Stimulated activated CD8-positive, alpha-beta memory T cell treated with anti-CD3 and anti-CD28 coated beads, Interleukin-12 subunit alpha, Interleukin-12 subunit beta, amount 100 ng/mL, for 1 hour (primary cell): ENCODE measurements around the gene CMKLR1.

ENCODE experiments used
- DNase-seq: peaks from one replicate; pipeline ENCODE4 v3.0.0-alpha.2; 2020; ENCODE audit warnings: low read depth

The CMKLR1 gene, protein sequence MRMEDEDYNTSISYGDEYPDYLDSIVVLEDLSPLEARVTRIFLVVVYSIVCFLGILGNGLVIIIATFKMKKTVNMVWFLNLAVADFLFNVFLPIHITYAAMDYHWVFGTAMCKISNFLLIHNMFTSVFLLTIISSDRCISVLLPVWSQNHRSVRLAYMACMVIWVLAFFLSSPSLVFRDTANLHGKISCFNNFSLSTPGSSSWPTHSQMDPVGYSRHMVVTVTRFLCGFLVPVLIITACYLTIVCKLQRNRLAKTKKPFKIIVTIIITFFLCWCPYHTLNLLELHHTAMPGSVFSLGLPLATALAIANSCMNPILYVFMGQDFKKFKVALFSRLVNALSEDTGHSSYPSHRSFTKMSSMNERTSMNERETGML

DNA sequence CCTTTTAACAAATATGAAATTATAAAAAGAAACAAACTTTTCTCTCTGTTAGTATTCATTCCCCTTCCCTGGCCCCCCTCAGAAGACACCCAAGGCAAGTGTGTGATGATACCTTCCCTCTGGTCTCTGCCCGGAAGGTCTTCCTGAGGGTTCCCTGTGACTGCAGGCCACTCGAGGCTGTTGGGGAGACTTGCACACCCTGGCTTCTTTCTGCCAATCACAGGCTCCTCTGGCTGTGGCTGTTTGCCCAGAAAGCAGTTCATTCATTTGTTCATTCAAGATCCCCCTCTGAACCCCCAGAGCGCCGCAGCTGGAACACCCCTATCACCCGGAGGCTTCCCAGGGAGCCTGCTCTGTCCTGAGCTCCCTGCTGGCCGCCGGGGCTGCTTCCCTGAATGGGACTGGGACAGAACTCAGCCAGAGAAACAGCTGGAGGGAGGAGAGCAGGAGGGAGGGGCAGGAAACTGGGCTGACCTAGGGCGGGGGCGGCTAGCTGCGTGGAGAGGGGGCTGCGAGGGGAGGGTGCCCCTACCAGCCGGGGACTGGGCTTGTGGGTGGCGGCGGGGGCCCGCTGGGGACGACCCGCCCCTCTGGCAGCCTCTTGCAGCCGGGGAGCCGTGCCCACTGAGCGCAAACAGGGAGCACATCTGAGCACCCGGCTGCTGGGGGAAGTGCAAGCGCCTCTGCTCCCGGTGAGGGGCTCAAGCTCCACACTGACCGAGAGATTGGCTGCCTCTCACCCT is at the start of gene CMKLR1:
TSS of gene CMKLR1 (minus strand) at position 397 of the 743 bp plus-strand sequence. CDS start 45,720 bp downstream, outside the sequence.
- no peak for DNase-seq

DNA sequence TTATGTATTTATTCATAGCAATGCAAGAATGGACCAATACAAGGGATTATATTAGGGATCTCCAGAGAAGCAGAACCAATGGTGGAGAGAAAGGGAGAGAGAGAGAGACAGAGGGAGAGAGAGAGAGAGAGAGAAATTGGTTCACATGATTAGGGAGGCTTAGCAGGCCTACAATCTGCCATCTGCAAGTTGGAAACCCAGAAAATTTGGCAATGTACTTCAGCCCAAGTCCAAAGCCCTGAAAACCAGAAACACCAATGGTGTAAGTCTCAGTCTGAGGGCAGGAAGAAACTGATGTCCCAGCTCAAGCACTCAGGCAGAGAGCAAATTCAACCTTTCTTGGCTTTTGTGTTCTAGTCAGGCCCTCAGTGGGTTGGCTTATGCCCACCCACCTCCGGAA is 48.7 kb upstream of the CMKLR1 start:
- no peak for DNase-seq

DNA sequence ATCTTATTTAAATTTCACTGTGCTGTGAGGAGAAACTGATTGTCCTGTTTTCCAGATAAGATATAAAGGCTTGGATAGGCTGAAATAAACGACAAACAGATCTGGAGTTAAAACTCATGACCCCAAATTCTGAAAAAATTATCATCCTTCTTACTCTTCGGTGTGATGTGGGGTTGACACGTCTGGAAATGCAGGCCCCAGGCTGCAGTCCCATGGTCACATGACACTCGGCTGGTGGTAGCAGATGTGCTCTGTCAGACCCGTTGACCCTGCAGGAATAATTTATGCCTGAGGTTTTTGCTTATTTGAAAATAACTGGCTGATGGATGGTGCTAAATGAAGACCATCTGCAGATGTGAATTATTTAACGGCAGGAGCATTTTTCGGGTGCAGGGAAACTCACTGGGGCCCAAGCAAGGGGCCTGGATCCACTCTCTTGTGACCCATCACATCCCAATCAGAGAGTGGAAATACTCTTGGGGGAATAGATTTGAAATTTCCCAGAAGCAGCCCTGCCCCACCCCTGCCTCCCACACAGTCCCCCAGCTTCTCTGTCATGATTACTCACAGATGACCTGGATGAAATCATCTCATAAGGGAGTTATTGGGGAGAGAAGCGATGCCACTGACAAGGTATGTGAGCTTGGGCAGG is 47.7 kb upstream of the CMKLR1 start:
- no peak for DNase-seq

DNA sequence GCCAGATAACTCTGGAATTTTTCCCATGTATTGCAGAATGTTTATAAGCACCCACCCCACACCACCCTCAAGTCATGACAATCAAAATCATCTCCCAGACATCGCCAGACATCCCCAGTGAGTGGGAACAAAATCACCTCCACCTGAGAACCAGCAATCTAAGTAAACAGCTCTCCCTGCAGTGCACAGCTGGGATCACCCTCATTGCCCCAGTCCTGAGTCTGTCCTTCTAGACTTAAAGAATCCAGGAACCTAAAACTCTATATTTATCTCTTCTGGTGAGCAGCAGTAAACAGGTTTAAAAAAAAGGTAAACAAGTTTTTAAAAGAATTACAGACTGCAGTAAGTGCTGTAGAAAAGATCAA is 43.3 kb upstream of the CMKLR1 start:
- DNase-seq: no peak

DNA sequence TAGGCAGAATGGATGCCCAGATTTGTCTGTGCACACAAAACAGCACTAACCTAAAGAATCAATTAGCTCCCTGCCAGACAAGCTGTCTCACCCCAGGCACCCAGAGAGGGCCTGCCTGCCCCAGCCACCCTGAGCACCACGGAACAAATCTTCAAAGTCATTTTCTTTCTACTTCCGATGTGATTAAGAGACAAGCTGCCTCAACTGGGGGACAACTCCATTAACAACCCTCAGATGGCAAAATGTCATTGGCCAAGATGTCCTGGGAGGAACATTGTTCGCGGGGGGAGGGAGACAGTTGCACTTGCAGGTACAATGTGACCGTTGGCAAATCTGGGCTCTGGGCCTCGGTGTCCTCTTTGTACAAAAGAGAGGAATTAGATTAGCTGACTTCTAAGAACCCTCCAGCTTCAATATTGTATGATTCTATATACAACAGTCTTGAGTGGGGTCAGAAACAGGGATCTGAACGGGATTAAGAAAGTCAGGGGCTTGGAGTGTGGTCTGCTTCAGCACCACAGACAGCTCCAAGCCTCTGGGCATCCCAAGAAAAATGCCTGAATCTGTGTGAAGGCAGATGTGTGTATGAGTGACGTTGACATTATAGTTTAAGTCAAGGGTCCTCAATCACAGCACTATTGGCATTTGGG is 42.8 kb upstream of the CMKLR1 start:
- no peak for DNase-seq

DNA sequence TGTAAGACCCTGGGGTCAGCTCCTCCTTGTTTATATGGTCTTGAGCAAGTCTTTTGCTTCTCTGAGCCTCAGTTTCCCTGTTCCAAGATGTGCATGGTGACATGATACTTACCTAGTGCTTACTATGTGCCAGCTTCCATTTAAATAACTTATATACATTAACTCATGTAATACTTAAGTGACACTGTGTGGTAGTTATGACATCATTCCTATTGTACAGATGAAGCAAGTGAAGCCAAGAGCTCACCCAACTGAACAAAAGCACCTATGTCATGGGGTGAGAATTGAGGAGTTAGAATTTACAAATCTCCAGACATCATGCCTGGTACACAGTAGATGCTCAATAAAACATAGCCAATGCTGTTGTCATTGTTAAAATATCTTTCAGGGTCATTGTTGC is 41.3 kb upstream of the CMKLR1 start:
- no peak for DNase-seq

DNA sequence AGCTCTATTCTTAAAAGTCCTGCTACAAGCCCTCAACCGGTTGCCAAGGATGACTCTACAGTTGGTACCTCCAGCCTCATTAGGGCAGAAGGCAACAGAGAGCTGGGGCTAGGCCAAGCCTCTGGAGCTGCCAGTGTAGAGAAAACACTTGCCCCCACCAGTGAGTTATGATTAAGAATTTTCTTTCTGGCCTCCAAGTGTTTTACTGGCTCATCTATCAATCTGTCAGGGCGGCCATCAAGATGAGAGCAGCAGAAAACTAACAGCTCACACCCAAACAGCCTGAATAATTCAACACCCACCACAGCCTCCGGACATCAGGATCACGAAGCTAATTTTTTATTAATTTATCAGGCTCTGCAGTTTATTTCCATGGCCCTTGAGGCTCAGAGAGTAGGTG is 40.7 kb upstream of the CMKLR1 start:
- no peak for DNase-seq

DNA sequence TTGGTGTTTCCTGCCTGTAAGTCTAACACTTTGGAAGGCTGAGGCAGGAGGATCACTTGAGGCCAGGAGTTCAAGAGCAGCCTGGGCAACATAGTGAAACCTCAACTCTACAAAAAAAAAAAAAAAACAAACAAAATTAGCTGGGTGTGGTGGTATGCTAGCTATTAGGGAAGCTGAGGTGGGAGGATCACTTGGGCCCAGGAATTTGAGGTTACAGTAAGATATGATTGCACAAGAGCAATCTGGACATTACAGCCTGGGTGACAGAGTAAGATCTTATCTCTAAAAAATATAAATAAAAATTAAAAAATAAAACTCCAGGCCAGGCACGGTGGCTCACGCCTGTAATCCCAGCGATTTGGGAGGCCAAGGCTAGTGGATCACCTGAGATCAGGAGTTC is 39.8 kb upstream of the CMKLR1 start:
- DNase-seq: no peak

DNA sequence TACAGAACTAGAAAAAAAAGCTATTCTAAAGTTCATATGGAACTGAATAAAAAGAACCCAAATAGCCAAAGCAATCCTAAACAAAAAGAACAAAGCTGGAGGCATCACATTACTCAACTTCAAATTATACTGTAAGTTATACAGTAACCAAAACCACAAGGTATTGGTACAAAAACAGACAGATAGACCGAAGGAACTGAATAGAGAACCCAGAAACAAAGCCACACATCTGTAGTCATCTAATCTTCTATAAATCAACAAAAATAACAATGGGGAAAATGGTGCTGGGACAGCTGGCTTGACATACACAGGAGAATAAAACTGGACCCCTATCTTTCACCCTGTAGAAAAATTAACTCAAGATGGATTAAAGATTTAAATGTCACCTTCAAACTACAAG is 38.1 kb upstream of the CMKLR1 start:
- no peak for DNase-seq

DNA sequence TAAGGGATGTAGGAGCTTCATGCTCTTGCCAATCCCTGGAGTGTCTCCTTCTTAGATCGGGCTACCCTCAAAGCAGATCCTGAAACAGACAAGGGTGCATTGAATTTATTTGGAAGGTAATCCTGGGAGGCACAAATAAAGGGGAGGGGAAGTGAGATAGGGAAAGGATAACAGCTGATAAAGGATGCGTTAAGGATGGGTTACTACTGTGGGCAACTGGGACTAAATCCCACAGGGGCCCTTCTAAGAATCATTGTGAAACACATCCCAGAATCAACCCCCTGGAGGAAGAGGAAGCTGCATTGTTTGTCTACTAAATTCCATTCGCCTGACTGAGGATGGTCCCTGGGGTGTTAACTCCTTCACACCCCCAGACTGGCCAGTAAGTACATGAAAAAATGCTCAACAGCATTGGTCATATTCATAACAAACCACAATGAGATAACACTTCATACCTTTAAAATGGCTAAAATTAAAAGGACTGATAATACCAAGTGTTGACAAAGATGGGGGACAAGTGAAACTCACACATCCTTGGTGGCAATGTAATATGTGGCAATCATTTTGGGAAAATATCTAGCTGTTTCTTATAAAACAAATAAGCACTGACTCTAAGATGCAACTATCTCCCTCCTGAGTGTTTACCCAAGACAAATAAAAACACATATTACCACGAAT is 37.0 kb upstream of the CMKLR1 start:
- no peak for DNase-seq

DNA sequence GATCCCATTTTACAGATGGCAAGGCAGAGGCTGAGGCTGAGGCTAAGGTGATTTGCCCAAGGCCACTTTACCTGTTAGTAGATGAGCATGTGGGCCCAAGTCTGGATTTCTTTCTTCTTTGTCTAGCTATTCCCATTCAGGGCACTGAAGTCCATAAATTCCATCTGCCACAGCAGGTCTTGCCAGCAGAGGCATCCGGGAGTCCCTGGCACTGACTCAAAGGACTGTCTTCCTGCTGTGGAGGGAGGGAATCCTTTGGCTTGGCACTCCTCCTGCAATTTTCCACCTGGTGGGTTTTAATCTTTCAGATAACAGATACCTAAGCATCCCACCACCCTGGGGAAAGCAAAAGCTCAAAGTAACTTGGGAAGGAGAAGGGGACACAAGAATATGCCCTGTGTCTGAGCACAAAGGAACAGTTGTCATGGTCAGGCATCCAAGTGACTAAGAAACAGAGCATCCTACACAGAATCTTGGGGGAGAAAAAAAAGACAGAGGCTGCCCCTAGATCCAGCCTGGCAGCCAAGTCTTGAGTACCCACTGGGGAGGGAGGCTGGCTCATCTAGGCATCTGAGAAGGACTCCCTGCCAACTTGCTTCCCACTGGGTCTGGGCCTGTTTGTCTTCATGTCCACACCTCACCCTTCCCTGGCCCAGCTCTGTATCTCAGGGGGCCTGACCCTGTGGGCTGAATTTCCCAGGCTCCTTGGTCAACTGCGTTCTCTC is 35.6 kb upstream of the CMKLR1 start:
- DNase-seq: no peak

DNA sequence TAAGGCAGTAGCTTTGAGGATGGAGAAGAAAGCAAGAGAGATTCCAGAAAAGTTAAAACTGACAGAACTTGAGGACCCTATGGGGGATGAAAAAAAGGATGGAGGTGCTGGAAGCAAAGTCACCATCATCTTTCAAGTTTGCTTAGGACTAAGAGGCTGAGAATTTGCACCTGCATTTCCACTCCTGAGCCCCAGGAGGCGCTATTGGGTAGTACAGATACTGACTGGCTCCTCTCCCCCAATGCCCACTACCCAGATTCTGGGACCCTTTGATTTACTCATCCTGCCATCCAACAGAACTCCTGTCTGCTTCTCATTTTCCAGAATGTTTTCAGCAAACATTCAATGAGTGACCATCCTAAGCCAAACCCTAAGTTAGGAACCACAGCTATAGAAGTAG is 34.0 kb upstream of the CMKLR1 start:
- DNase-seq: no peak

DNA sequence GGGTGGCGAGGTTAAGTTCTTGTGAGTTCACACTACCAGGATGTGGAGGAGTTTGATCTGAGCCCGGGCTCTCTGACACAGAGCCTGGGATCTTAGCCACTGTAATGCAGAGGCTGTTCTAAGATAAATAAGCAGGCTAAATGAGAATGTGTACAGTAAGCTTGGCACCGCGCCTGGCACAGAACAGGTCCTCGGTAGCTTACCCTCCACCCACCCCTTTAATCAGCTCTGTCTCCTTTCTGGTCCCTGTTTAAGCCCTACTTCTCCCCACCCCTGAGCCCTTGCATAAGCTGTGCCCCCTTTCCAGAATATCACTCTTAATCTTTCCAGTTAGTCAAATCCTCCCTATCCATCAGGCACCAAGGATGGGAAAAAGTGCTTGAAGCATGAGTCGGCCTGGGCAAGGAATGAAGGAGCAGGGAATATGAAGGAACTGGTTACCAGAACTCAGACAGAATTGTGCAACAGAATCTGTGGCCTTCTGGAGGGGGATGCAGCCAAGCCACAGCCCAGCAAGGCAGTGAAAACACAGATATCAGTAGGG is 32.8 kb upstream of the CMKLR1 start:
- no peak for DNase-seq

DNA sequence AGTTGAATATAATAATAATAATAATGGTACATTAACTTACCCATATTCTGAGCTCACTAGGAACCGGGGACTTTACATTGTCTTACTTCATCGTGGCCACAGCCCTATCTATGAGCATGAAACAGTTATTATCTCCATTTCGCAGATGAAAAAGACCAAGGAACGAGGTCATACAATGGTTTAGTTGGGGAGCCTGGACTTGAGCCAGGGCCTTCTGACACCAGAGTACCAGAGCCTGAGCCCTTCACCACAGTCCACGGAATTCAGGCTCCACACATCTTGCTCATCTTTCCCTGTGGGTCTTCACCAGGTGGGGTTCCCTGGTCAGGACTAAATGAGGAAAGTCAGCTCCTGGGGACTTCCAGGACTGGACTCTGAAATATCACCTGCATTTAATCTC is 31.3 kb upstream of the CMKLR1 start:
- DNase-seq: no peak

DNA sequence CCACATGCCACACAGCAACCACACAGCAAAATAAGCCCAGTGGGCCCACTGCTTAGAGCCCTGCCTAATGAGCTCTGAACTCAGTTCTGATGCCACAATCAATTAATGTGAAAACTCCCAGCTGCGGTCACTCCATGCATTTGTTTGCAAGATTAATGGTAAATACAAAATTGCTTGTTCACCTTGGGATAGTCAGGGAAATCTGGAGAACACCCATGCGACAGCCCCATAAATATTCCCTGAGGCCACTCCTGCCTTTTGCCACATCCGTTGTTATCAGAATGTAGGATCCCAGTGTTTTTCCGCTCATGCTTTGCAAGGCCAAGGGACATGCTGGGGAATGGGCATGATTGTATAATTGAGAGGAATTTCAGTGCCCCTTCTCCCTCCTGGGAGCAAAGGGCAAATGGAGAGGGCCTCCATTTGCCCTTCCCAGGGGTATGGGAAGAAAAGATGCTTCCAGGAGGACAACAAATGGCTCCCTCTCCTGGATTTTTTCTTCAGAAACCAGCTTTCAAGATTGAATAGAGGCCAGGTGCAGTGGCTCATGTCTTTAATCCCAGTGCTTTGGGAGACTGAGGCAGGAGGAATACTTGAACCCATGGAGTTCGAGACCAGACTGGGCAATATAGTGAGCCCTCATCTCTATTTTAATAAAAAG is 30.8 kb upstream of the CMKLR1 start:
- no peak for DNase-seq

DNA sequence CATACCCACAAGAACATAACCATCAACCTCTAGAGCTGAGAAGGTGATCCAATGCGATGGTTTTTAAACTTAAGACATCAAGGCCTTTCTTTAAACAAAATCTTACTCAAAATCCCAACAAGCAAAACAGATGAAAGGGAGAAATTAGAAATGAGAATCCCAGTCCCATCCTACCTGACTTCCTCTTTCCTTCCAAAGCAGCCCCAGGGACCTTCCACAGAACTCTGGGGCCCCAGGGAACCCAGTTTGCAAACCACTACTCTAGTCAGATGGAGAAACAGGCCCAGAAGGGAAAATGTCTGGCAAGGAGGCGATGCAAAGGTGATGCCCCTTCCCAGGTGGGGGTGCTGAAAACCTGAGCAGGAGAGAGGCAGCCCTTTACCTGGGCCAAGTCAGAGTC is 29.0 kb upstream of the CMKLR1 start:
- no peak for DNase-seq

DNA sequence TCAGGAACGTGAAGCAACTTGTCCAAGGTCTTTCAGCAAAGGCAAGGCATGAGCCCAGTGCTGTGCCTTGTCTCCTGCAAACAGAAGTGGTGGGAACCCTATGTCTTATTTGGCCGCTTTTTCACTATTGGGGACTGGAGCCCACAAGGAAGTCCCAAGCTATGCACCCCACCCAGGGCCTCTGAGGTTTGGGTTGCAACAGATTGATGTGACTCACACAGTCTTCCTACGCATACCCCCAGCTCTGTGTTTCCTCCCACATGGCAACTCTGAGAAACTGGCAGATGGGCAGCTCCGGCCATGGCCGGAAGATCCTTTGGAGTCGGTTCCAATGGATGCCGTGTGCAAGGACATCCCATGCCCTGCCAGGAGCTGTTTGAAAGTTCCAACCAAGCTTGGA is 28.3 kb upstream of the CMKLR1 start:
- DNase-seq: no peak

DNA sequence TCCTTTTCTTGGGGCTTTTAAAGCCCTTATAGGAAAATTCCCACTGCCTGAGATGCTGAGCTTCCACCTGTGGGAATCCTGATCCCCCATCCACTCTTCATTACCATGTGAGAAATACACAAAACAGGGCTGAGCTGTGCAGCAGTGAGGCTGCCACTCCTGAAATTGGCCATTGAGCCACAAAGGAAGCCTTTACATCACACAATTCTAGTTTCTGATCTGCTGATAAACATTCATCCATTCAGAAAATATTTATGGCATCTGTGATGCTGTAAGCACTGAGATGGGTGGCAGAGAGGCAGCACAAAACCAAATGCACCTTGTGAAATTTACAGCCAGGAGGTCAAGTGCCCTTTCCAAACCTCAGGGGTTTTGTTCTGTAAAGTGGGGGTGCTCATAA is 26.2 kb upstream of the CMKLR1 start:
- no peak for DNase-seq

DNA sequence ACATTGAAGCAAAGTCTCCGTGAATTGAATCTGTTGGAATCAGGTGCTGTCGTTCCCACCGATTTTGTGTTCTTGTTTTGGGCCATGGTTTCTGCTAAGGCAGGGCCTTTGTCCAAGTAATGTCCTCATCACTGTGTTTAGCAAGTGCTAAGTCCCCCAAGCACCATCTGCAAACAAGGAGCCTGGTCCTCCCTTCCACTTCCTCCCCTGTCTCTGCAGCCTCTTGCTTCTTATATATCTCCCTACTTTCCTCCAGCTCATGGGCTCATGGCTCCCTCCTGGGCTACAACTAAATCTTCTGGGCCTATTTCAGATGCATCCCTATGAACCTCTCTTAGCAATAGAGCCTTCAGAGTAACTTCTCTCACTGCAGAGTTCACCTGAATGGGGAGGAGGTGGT is 25.8 kb upstream of the CMKLR1 start:
- no peak for DNase-seq

DNA sequence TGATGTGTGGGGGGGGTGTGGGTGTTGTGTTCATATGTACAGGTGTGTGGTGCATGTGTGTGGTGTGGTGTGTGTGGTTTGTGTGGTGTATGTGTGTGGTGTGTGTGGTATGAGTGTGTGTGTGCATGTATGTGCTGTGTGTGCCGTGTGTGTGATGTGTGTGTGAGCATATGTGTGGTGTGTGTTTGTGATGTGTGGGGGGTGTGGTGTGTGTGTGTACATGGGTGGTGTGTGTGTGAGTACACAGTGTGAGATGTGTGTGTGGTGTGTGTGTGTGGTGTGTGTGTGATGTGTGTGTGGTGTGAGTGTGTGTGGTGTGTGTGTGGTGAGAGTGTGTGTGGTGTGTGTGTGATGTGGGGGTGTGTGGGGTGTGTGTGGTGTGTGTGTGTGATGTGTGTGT is 24.5 kb upstream of the CMKLR1 start:
- no peak for DNase-seq

DNA sequence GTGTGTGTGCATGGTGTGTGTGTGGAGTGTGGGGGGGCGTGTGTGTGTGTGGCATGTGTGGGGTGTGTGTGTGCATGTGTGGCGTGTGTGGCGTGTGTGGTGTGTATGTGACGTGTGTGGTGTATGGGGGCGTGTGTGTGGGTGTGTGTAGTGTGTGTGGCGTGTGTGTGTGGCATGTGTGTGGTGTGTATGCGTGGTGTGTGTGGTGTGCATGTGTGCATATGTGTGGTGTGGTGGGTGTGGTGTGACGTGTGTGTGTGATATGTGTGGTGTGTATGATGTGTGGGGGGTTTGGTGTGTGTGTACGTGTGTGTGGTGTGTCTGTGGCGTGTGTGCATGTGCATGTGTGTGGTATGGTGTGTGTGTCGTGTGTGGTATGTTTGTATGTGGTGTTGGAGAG is 24.1 kb upstream of the CMKLR1 start:
- no peak for DNase-seq
